Endometrial microvascular endothelial cells (primary cell): ENCODE data around the gene OR5A1. TPM values are rescaled to one million over a fixed set of nuclear protein-coding genes. Genes with fewer than 3 reads are reported as not detected.

Source experiments
- in situ Hi-C: cut with HindIII; loops from 2 replicates; pipeline ENCODE4 v1.10.0; 2017; ENCODE audit warnings: low sequenced_read_pairs, low pct_unique_long_range_greater_than_20kb; ENCODE audit errors: inconsistent ontology term
- total RNA-seq: library from RNA; depleted of rRNA; stranded (reverse); fragments of >200 nt; gene quantifications from one replicate; pipeline ENCODE4 v1.2.3, GENCODE V29; 2015; ENCODE audit errors: inconsistent ontology term

OR5A1 gene
- total RNA-seq, 1 donor from 2014 or later, result not detected

DNA sequence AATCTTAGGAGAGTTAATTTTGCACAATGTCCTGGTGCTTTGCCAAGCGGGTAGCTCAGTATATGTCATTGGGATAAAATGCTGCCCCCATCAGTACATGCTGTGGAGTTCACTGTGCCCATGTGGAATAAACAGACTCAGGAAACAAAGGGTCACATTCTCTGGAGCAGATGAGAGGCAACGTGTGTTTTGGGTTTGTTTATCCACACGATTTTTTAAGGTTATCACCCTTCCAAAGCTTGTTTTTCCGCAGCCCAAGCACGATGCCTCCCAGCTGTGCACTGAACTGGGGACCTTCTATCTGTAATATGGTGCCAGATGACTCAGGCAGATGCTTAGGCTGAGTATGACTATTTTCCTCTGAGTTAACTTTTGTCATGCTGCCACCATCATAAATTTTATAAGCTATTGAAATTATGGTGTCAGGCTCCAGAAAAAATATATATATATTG is 26.9 kb downstream of the OR5A1 start:
- in situ Hi-C loops, result no loop called here

DNA sequence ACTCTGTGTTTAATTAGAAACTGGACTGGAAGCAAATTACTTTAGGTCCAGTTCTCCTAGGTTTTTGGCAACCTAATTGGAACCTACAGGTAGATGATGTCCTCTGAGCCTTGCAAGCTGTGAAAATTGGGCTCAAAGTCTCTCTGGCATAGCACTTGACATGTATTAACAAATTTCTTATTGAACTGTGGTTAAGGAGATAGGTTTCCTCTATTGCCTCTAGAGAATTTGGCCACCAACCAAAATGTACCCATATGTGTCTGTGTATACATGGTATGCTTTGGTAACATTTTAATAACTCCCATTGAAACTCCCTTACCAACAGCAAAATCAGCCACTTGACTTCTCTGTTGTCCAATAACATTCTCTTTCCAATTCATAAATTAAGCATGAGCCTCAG is 36.7 kb downstream of the OR5A1 start, which contains the start of gene OR4D10:
Gene OR4D10 (plus strand): TSS at position 301 of the 400 bp plus-strand sequence. CDS start 4,115 bp downstream, outside the sequence.
- in situ Hi-C loops, result no loop called here

- in situ Hi-C loops, result no loop called here
These were observed 38.9 kb downstream of the OR5A1 start for GRCh38 chr11:59475176-59475575.

DNA sequence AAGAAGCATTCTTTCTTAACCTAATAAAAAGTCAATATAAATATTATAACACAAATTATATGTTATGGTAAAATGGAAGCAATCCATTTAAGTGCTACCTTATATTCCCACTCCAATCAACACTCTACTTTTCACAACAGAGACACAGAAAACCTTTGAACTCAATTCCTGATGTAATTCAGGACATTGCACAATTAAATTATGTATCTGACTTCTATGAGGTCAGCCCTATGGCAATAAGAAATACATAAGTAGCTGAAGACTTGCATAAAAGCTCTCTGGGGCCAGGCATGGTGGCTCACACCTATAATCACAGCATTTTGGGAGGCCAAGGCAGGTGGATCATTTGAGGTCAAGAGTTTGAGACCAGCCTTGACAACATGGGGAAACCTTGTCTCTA is 43.6 kb downstream of the OR5A1 start:
- in situ Hi-C loops, result no loop called here

DNA sequence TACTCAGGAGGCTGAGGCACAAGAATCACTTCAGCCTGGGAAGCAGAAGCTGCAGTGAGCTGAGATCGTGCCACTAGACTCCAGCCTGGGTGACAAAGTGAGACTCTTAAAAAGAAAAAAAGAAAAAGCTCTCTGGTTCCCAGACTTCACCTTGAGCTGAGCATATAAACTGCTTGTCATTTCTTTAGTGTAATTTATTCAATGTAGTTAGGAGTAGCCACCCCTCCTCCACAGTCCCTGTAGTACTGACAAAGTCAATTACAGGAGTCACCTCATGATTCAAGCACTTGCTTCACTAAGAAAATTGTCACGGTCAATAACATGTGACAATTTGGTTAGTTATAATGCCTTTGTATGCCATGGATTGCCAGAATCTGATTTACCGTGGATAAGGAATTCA is 44.1 kb downstream of the OR5A1 start:
- in situ Hi-C loops, result no loop called here

Other genes starting within 250 kb of the OR5A1 start
- gene MPEG1, start 223.5 kb upstream of the OR5A1 start, total RNA-seq, result not detected
- gene OR5AN1, start 77.6 kb upstream of the OR5A1 start, total RNA-seq, result not detected
- not detected for gene OR5A2, start 10.1 kb upstream of the OR5A1 start, total RNA-seq
- gene OR4D6, start 20.5 kb downstream of the OR5A1 start, total RNA-seq, result not detected
- gene OR4D10, start 36.8 kb downstream of the OR5A1 start, total RNA-seq, result not detected
- not detected for gene OR4D11, start 67.1 kb downstream of the OR5A1 start, total RNA-seq
- gene OR4D9, start 75.1 kb downstream of the OR5A1 start, total RNA-seq, result not detected
- 19.0 TPM for gene OSBP, start 179.3 kb downstream of the OR5A1 start, total RNA-seq
- gene PATL1, start 232.6 kb downstream of the OR5A1 start, total RNA-seq, result 11.7 TPM